Testis (tissue), 2 donors: Measurements from ENCODE around the gene GSG1.

Experiments used
- CTCF ChIP-seq, 3 experiments: fragments of 450-650 bp in 2 of 3; fragments of 200-600 bp in 1 of 3; sonication (generic) in 1 of 3; IDR thresholded peaks; one replicate each; pipeline ENCODE4 v1.5.1; 2016 to 2019; ENCODE audit warnings: antibody characterized with exemption in 3 of 3, mild to moderate bottlenecking in 2 of 3, moderate library complexity in 1 of 3
- POLR2A ChIP-seq: fragments of 450-650 bp; IDR thresholded peaks from one replicate; pipeline ENCODE4 v1.6.1; 2017; ENCODE audit warnings: antibody characterized with exemption, mild to moderate bottlenecking, moderate library complexity

- TF ChIP-seq POLR2A, result no peak
- TF ChIP-seq CTCF (IDR thresholded peaks at IDR 0.05), result no peak
Observed at GRCh38 chr12:13117029-13117428, 13.6 kb upstream of the GSG1 start.
